Tibial nerve (tissue), 4 donors: Measurements from ENCODE around the gene FBXO4.

Source experiments
- CTCF ChIP-seq, 5 experiments: fragments of 200-600 bp in 3 of 5; fragments of 450-650 bp in 2 of 5; sonication (generic) in 3 of 5; IDR thresholded peaks; one replicate each; pipeline ENCODE4 v1.5.1; 2016 to 2019; ENCODE audit warnings: antibody characterized with exemption in 5 of 5, mild to moderate bottlenecking in 3 of 5, moderate library complexity in 2 of 5
- EP300 ChIP-seq, 2 donors: sonication (generic); formaldehyde crosslinking; IDR thresholded peaks; one replicate each; pipeline ENCODE4 v1.6.1; 2017; ENCODE audit warnings: antibody characterized with exemption in 2 of 2, mild to moderate bottlenecking in 1 of 2
- POLR2A ChIP-seq, 2 donors: fragments of 450-650 bp; IDR thresholded peaks; one replicate each; pipeline ENCODE4 v1.6.1; 2017; ENCODE audit warnings: antibody characterized with exemption in 2 of 2, mild to moderate bottlenecking in 2 of 2, moderate library complexity in 2 of 2

GRCh38 chr5:41932770-41933169 lies 7.7 kb downstream of the FBXO4 start:
- TF ChIP-seq CTCF (IDR thresholded peaks at IDR 0.05) (no peak), POLR2A (IDR thresholded peaks at IDR 0.05) (no peak), EP300 (IDR thresholded peaks at IDR 0.05) (no peak)
